HepG2 (cell line): ENCODE measurements around the gene IFI35. TPM values are rescaled to one million over a fixed set of nuclear protein-coding genes. Genes with fewer than 3 reads are reported as not detected.
A peak's percentile ranks its signal among the peaks of the same experiment; 100 is the strongest.

Experiments used
- ATF5 ChIP-seq: sonication (generic); formaldehyde crosslinking; IDR thresholded peaks from 2 replicates; pipeline ENCODE4 v1.4.0; 2020; ENCODE audit warnings: mild to moderate bottlenecking, low read depth, missing genetic modification reagents
- DRAP1 ChIP-seq: IDR thresholded peaks from 2 replicates; pipeline ENCODE4 v1.6.1; 2016; ENCODE audit warnings: missing genetic modification reagents, missing compliant biosample characterization
- GABPA ChIP-seq, 2 experiments: IDR thresholded peaks; 2 replicates each; pipeline ENCODE4 v1.6.1; 2011 to 2016; ENCODE audit warnings: low read depth in 2 of 2, low read length in 1 of 2, missing biosample characterization in 1 of 2, missing genetic modification characterization in 1 of 2
- ZNF407 ChIP-seq: sonication (generic); formaldehyde crosslinking; IDR thresholded peaks from one replicate; pipeline ENCODE4 v1.5.1; 2020; ENCODE audit warnings: mild to moderate bottlenecking, missing genetic modification reagents; ENCODE audit errors: not compliant biosample characterization
- ZNF737 ChIP-seq: sonication (generic); formaldehyde crosslinking; IDR thresholded peaks from 2 replicates; pipeline ENCODE4 v1.5.0; 2020; ENCODE audit warnings: missing genetic modification reagents, mild to moderate bottlenecking, borderline replicate concordance
- polyA plus RNA-seq, 8 experiments: library from polyadenylated mRNA; depleted of rRNA in 3 of 8; stranded (reverse) in 7 of 8; unstranded in 1 of 8; fragments of >200 nt; fragmentation: Illumina TruSeq in 4 of 8; extraction: Trizol in 4 of 8; gene quantifications; 2 replicates each; pipeline versions ENCODE4 v1.2.1 to v1.2.3, GENCODE V29; 2011 to 2016; ENCODE audit warnings: low read depth in 4 of 8, missing spikeins in 1 of 8, mixed read lengths in 1 of 8; ENCODE audit not compliant: insufficient read depth in 1 of 8
- total RNA-seq, 5 experiments: library from RNA; depleted of rRNA; stranded (reverse); fragments of >200 nt; fragmentation: Illumina TruSeq; extraction: Trizol; gene quantifications; 2 replicates each; pipeline ENCODE4 v1.2.3, GENCODE V29; 2016; ENCODE audit warnings: low read depth in 1 of 5

Gene IFI35
- total and polyA plus RNA-seq, 2 of the 13 experiments (the other 11 are each of a cell fraction or from before 2014, with no cell fraction given): 28.9 to 38.1 TPM

GRCh38 chr17:43021741-43022512, 15.3 kb downstream of the IFI35 start, which contains the start of gene VAT1 (continued):
- TF ChIP-seq ZNF407 (CRISPR knock-in tag) (peak; percentile 98), GABPA (IDR thresholded peaks at IDR 0.05; ENCODE audit: low read depth, low read length) (no peak), GABPA (CRISPR knock-in tag; IDR thresholded peaks at IDR 0.05; ENCODE audit: low read depth) (no peak), ATF5 (CRISPR knock-in tag) (no peak), DRAP1 (CRISPR knock-in tag) (peak; percentile 93), ZNF737 (no peak)
